ENCODE measurements around the gene FAM180A. TPM values are rescaled to one million over a fixed set of nuclear protein-coding genes. Genes with fewer than 3 reads are reported as not detected.

The FAM180A gene
- polyA plus RNA-seq, 1 of the 3 experiments (the other 2 are of a cell fraction): 0.08 TPM

DNA sequence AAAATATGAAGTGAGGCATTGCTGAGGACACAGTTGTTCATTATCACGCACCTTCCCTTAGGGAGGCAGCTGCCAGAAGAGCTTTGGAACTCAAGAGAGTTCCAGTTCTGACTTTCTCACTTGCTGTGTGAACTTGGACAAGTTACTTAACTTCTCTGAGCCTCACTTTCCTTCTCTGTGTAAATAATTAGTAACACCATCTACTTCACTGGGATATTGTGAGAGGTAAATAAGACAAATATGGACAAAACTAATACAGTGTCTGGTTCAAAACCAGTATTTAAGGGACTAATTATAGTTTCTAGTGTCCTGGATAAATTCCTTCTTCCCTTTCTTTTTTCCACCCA lies 14.3 kb downstream of the FAM180A start:
- Histone ChIP-seq H3K9ac (no peak overlapping the region), H3K27ac (ENCODE audit: low read depth in 2 of 2, low read length in 1 of 2) (no peak overlapping the region), H3K9me3 (no peaks in the 10 kb centered on the region), H3K27me3 (ENCODE audit: insufficient read depth) (no peaks in the 10 kb centered on the region), H3K4me1 (ENCODE audit: control insufficient read depth in 1 of 2, insufficient read depth in 2 of 2, low read depth in 1 of 2, low read length in 1 of 2) (peaks cover 0 to 9% of the 10 kb centered on the region in 2 experiments; a peak in 2 of 4 replicates), H4K20me1 (ENCODE audit: insufficient read depth) (no peaks in the 10 kb centered on the region), H3K4me3 (ENCODE audit: low read depth in 2 of 2, low read length in 1 of 2) (no peak overlapping the region), H3K36me3 (replicated peaks in 1 of 2; ENCODE audit: control insufficient read depth in 1 of 2, insufficient read depth in 2 of 2, low read length in 1 of 2) (no peaks in the 10 kb centered on the region), H3K9me2 (no peaks in the 10 kb centered on the region), H3K79me2 (ENCODE audit: insufficient read depth) (no peaks in the 10 kb centered on the region), H3F3A (replicated peaks; ENCODE audit: insufficient read depth) (peaks cover 5% of the 10 kb centered on the region), H2AFZ (ENCODE audit: low read depth) (no peak overlapping the region), H3K4me2 (no peak overlapping the region)
- no peak for DNase-seq
- TF ChIP-seq, protein P1, sequence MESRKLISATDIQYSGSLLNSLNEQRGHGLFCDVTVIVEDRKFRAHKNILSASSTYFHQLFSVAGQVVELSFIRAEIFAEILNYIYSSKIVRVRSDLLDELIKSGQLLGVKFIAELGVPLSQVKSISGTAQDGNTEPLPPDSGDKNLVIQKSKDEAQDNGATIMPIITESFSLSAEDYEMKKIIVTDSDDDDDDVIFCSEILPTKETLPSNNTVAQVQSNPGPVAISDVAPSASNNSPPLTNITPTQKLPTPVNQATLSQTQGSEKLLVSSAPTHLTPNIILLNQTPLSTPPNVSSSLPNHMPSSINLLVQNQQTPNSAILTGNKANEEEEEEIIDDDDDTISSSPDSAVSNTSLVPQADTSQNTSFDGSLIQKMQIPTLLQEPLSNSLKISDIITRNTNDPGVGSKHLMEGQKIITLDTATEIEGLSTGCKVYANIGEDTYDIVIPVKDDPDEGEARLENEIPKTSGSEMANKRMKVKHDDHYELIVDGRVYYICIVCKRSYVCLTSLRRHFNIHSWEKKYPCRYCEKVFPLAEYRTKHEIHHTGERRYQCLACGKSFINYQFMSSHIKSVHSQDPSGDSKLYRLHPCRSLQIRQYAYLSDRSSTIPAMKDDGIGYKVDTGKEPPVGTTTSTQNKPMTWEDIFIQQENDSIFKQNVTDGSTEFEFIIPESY (IDR thresholded peaks at IDR 0.05; ENCODE audit: borderline replicate concordance, low read depth): no peak
- TF ChIP-seq CHD2 (IDR thresholded peaks at IDR 0.05; ENCODE audit: low read length, partially characterized antibody): no peak
- no peak for TF ChIP-seq MEF2A (IDR thresholded peaks at IDR 0.05; ENCODE audit: borderline replicate concordance, low read depth)
- no peak for TF ChIP-seq SIN3A (IDR thresholded peaks at IDR 0.05; ENCODE audit: borderline replicate concordance, low read depth, low read length)
- TF ChIP-seq EZH2phosphoT487 (IDR thresholded peaks at IDR 0.05; ENCODE audit: borderline replicate concordance, low read depth): no peak
- no peak for TF ChIP-seq NFIC (IDR thresholded peaks at IDR 0.05; ENCODE audit: borderline replicate concordance)
- no peak for TF ChIP-seq ELF1 (IDR thresholded peaks at IDR 0.05)
- TF ChIP-seq NRF1 (IDR thresholded peaks at IDR 0.05; ENCODE audit: low read depth, low read length): no peak
- no peak for TF ChIP-seq FOXJ3 (CRISPR knock-in tag; IDR thresholded peaks at IDR 0.05)
- no peak for TF ChIP-seq FOXM1 (IDR thresholded peaks at IDR 0.05; ENCODE audit: low read depth)
- TF ChIP-seq RCOR1 (IDR thresholded peaks at IDR 0.05; ENCODE audit: low read length): no peak
- no peak for TF ChIP-seq FOSL2 (IDR thresholded peaks at IDR 0.05; ENCODE audit: borderline replicate concordance, low read depth)
- TF ChIP-seq, protein P2, sequence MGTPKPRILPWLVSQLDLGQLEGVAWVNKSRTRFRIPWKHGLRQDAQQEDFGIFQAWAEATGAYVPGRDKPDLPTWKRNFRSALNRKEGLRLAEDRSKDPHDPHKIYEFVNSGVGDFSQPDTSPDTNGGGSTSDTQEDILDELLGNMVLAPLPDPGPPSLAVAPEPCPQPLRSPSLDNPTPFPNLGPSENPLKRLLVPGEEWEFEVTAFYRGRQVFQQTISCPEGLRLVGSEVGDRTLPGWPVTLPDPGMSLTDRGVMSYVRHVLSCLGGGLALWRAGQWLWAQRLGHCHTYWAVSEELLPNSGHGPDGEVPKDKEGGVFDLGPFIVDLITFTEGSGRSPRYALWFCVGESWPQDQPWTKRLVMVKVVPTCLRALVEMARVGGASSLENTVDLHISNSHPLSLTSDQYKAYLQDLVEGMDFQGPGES (IDR thresholded peaks at IDR 0.05; ENCODE audit: low read depth, low read length): no peak
- TF ChIP-seq, protein P3, sequence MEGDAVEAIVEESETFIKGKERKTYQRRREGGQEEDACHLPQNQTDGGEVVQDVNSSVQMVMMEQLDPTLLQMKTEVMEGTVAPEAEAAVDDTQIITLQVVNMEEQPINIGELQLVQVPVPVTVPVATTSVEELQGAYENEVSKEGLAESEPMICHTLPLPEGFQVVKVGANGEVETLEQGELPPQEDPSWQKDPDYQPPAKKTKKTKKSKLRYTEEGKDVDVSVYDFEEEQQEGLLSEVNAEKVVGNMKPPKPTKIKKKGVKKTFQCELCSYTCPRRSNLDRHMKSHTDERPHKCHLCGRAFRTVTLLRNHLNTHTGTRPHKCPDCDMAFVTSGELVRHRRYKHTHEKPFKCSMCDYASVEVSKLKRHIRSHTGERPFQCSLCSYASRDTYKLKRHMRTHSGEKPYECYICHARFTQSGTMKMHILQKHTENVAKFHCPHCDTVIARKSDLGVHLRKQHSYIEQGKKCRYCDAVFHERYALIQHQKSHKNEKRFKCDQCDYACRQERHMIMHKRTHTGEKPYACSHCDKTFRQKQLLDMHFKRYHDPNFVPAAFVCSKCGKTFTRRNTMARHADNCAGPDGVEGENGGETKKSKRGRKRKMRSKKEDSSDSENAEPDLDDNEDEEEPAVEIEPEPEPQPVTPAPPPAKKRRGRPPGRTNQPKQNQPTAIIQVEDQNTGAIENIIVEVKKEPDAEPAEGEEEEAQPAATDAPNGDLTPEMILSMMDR (IDR thresholded peaks at IDR 0.05): no peak
- CTCF ChIA-PET: interaction anchor here (1.7 to 4.6 kb wide), 2 partner anchors 9 to 24 kb away, joined by 5 to 25 read pairs; no protein-coding TSS in a partner anchor
- WGBS (ENCODE audit: low lambda C conversion rate): 88% methylated on average over 1 of the region's 1 CpG
- POLR2A ChIA-PET: no interaction called here
